Measurements from ENCODE around the gene MYO1G.

MYO1G gene

DNA sequence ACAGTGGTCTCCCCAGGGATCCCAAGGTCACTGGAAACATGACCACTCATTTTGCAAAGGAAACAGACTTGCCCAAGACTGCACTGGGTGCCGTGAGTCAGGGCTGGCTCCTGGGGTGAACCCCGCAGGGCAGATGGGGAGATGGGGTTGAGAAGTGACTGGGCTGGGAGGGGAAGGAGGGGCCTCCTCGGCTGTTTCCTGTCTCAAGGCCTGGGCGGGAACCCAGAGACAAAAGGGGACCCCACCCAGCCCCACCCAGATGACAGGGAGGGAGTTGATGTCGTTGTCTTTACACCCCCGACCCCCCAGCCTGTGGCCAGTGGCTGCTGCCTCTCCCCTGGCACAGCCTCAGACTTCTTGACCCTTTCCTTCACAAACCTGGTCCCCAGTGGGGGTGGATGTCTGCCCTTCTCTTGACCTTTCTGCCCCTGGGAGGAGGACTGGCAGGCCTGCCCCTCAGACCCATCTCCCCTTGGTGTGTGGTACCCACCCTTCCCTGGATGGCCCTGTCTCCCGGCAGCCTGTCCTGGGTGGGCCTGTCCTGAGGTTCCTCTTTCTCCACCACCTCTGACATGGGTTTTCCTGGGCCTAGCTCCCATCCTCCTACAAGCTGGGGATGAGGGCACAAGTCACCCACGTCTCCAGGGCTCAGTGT, 1.4 kb downstream of the MYO1G start:
- peak overlapping the region; percentile 99 for H3K9ac ChIP-seq (ENCODE audit: low read depth, low read length, poor library complexity, severe bottlenecking)
- no peaks in the 10 kb centered on the region for H3K9me3 ChIP-seq (ENCODE audit: insufficient read depth, low read depth, low read length)
- peaks cover 54% of the 10 kb centered on the region for H4K20me1 ChIP-seq (ENCODE audit: insufficient read depth, low read length, poor library complexity, severe bottlenecking)
- peaks cover 88% of the 10 kb centered on the region for H3K79me2 ChIP-seq (ENCODE audit: insufficient read depth, low read length)
- peaks cover 22% of the 10 kb centered on the region; the same call in 1 of the 2 replicates for H3F3A ChIP-seq (ENCODE audit: low read depth)
- no peaks in the 10 kb centered on the region for H3K27me3 ChIP-seq (ENCODE audit: insufficient read depth, low read length, poor library complexity, severe bottlenecking)
- no peaks in the 10 kb centered on the region for H3K9me2 ChIP-seq (replicated peaks; ENCODE audit: low read depth, low read length)
- peaks cover 72% of the 10 kb centered on the region for H3K4me1 ChIP-seq (ENCODE audit: insufficient read depth, low read length, poor library complexity, severe bottlenecking)
- peaks cover 48% of the 10 kb centered on the region for H3K36me3 ChIP-seq (ENCODE audit: insufficient read depth, low read length)
- no peak overlapping the region for H2AFZ ChIP-seq (ENCODE audit: low read length)
- peak overlapping the region; percentile 98 for H3K4me2 ChIP-seq (ENCODE audit: low read depth, low read length, poor library complexity, severe bottlenecking)
- TF ChIP-seq EZH2phosphoT487 (IDR thresholded peaks at IDR 0.05; ENCODE audit: borderline replicate concordance): no peak
- TF ChIP-seq, protein P1, sequence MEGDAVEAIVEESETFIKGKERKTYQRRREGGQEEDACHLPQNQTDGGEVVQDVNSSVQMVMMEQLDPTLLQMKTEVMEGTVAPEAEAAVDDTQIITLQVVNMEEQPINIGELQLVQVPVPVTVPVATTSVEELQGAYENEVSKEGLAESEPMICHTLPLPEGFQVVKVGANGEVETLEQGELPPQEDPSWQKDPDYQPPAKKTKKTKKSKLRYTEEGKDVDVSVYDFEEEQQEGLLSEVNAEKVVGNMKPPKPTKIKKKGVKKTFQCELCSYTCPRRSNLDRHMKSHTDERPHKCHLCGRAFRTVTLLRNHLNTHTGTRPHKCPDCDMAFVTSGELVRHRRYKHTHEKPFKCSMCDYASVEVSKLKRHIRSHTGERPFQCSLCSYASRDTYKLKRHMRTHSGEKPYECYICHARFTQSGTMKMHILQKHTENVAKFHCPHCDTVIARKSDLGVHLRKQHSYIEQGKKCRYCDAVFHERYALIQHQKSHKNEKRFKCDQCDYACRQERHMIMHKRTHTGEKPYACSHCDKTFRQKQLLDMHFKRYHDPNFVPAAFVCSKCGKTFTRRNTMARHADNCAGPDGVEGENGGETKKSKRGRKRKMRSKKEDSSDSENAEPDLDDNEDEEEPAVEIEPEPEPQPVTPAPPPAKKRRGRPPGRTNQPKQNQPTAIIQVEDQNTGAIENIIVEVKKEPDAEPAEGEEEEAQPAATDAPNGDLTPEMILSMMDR (conservative IDR thresholded peaks at IDR 0.05; ENCODE audit: low read length): no peak
- H3K4me3 ChIP-seq (ENCODE audit: low read length, poor library complexity, severe bottlenecking): peak overlapping the region; percentile 87

DNA sequence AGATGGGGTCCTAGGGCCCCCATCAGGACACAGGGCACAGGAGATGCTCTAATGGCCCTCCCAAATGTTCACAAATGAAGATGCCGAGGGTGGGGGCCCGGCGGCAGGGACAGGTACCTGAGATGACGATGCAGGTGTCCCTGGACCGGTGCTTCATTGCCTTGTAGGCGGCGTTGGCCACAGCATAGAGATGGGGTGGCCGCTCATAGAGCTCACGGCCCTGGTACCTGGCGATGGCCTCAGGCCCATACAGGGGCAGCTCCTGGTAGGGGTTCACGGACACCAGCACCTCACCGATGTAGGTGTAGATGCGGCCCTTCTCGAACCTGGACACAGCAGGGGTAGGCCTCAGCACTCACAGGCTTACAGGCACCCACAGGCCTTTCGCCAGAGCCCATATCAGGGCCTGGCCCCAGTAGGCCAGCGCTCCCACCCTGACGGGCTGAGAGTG, 2.0 kb downstream of the MYO1G start:
- TF ChIP-seq EZH2phosphoT487 (IDR thresholded peaks at IDR 0.05; ENCODE audit: borderline replicate concordance): no peak
- TF ChIP-seq, protein P1 (conservative IDR thresholded peaks at IDR 0.05; ENCODE audit: low read length): no peak
- no peaks in the 10 kb centered on the region for H3K9me2 ChIP-seq (replicated peaks; ENCODE audit: low read depth, low read length)
- H3K4me3 ChIP-seq (ENCODE audit: low read length, poor library complexity, severe bottlenecking): peak overlapping the region; percentile 87
- peaks cover 90% of the 10 kb centered on the region for H3K79me2 ChIP-seq (ENCODE audit: insufficient read depth, low read length)
- no peak overlapping the region for H2AFZ ChIP-seq (ENCODE audit: low read length)
- peak overlapping the region; percentile 98 for H3K4me2 ChIP-seq (ENCODE audit: low read depth, low read length, poor library complexity, severe bottlenecking)
- peaks cover 54% of the 10 kb centered on the region; the same call in 1 of the 2 replicates for H3K36me3 ChIP-seq (ENCODE audit: insufficient read depth, low read length)
- peaks cover 75% of the 10 kb centered on the region for H3K4me1 ChIP-seq (ENCODE audit: insufficient read depth, low read length, poor library complexity, severe bottlenecking)
- no peaks in the 10 kb centered on the region for H3K27me3 ChIP-seq (ENCODE audit: insufficient read depth, low read length, poor library complexity, severe bottlenecking)
- H3F3A ChIP-seq (ENCODE audit: low read depth): peaks cover 22% of the 10 kb centered on the region; the same call in 1 of the 2 replicates
- H3K9me3 ChIP-seq (ENCODE audit: insufficient read depth, low read depth, low read length): no peaks in the 10 kb centered on the region
- peaks cover 59% of the 10 kb centered on the region for H4K20me1 ChIP-seq (ENCODE audit: insufficient read depth, low read length, poor library complexity, severe bottlenecking)
- peak overlapping the region; percentile 99 for H3K9ac ChIP-seq (ENCODE audit: low read depth, low read length, poor library complexity, severe bottlenecking)

DNA sequence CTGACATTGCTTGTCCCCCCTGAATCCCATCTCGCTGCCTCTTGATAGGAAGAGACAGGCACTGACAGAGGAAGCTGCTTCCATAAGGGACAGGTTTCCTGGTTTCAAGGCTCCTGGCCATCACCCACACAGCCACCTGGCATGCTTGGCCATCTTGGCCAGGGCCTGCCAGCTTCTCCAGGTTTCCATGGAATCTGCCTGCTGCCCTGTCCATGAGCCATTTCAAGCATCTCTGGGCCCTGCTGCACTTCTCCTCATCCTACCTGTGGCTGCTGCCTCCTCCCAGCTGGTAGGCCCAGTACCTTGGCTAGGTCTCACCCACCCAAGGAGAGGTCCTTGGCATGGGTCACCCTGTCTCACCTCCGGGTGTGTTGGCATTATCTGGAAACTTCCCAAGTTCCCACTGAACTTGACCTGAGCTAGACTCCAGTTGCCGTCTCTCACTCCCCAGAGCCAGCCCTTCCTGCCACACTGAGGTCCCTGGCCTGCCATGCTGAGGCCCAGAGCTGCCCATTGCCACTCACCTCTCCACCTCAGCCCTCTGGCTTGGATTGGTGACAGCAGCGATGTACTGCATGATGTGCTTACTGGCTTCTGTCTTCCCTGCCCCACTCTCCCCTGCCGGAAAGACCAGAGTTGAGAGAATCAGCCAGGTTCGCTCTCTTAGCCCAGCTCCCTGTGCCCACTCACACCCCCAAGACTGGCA, 2.6 kb downstream of the MYO1G start:
- Histone ChIP-seq H3K27me3 (ENCODE audit: insufficient read depth, low read length, poor library complexity, severe bottlenecking) (no peaks in the 10 kb centered on the region), H3K9ac (ENCODE audit: low read depth, low read length, poor library complexity, severe bottlenecking) (peak overlapping the region; percentile 99), H2AFZ (ENCODE audit: low read length) (no peak overlapping the region), H4K20me1 (ENCODE audit: insufficient read depth, low read length, poor library complexity, severe bottlenecking) (peaks cover 65% of the 10 kb centered on the region), H3K9me2 (replicated peaks; ENCODE audit: low read depth, low read length) (no peaks in the 10 kb centered on the region), H3K4me1 (ENCODE audit: insufficient read depth, low read length, poor library complexity, severe bottlenecking) (peaks cover 74% of the 10 kb centered on the region), H3K4me3 (ENCODE audit: low read length, poor library complexity, severe bottlenecking) (peak overlapping the region; percentile 87), H3F3A (ENCODE audit: low read depth) (peaks cover 19% of the 10 kb centered on the region; the same call in 1 of the 2 replicates), H3K4me2 (ENCODE audit: low read depth, low read length, poor library complexity, severe bottlenecking) (peak overlapping the region; percentile 98), H3K79me2 (ENCODE audit: insufficient read depth, low read length) (peaks cover 90% of the 10 kb centered on the region), H3K36me3 (ENCODE audit: insufficient read depth, low read length) (peaks cover 59% of the 10 kb centered on the region; the same call in 1 of the 2 replicates), H3K9me3 (ENCODE audit: insufficient read depth, low read depth, low read length) (no peaks in the 10 kb centered on the region)
- no peak for TF ChIP-seq EZH2phosphoT487 (IDR thresholded peaks at IDR 0.05; ENCODE audit: borderline replicate concordance)
- TF ChIP-seq, protein P1 (conservative IDR thresholded peaks at IDR 0.05; ENCODE audit: low read length): no peak

Measured in Loucy (cell line).